ENCODE measurements around the gene KIF5A.

- TF ChIP-seq CTCF (IDR thresholded peaks at IDR 0.05) (no peak), TEAD4 (IDR thresholded peaks at IDR 0.05; ENCODE audit: borderline replicate concordance, insufficient read depth) (no peak), REST (IDR thresholded peaks at IDR 0.05; ENCODE audit: low read depth, low read length) (no peak), NRF1 (IDR thresholded peaks at IDR 0.05; ENCODE audit: low read depth, low read length) (no peak), POLR2AphosphoS5 (IDR thresholded peaks at IDR 0.05; ENCODE audit: low read depth, low read length) (no peak)
- TF ChIP-seq, protein P1, sequence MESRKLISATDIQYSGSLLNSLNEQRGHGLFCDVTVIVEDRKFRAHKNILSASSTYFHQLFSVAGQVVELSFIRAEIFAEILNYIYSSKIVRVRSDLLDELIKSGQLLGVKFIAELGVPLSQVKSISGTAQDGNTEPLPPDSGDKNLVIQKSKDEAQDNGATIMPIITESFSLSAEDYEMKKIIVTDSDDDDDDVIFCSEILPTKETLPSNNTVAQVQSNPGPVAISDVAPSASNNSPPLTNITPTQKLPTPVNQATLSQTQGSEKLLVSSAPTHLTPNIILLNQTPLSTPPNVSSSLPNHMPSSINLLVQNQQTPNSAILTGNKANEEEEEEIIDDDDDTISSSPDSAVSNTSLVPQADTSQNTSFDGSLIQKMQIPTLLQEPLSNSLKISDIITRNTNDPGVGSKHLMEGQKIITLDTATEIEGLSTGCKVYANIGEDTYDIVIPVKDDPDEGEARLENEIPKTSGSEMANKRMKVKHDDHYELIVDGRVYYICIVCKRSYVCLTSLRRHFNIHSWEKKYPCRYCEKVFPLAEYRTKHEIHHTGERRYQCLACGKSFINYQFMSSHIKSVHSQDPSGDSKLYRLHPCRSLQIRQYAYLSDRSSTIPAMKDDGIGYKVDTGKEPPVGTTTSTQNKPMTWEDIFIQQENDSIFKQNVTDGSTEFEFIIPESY (IDR thresholded peaks at IDR 0.05; ENCODE audit: borderline replicate concordance, low read depth), result no peak
Measured at GRCh38 chr12:57593187-57593586, 43.3 kb downstream of the KIF5A start.
